ENCODE data around the gene MACF1. TPM values are rescaled to one million over a fixed set of nuclear protein-coding genes. Genes with fewer than 3 reads are reported as not detected.
A peak's percentile ranks its signal among the peaks of the same experiment; 100 is the strongest.

The MACF1 gene
- total and polyA plus RNA-seq, 2 of the 13 experiments (the other 11 are each of a cell fraction or from before 2014, with no cell fraction given), result 36.7 to 65.4 TPM

- no peak for TF ChIP-seq SNAPC4 (CRISPR knock-in tag; IDR thresholded peaks at IDR 0.05)
- no peak; the same call in 1 of the 2 replicates for TF ChIP-seq GFI1 (CRISPR knock-in tag; IDR thresholded peaks at IDR 0.05; ENCODE audit: borderline replicate concordance)
- peak; percentile 44; the same call in 1 of the 2 replicates for TF ChIP-seq DMAP1 (CRISPR knock-in tag; IDR thresholded peaks at IDR 0.05)
- no peak for TF ChIP-seq FOXK1 (CRISPR knock-in tag; IDR thresholded peaks at IDR 0.05; ENCODE audit: borderline replicate concordance, low read depth)
- no peak for TF ChIP-seq JUN (CRISPR knock-in tag; IDR thresholded peaks at IDR 0.05)
- no peak for TF ChIP-seq SYNCRIP (IDR thresholded peaks at IDR 0.05; ENCODE audit: insufficient read depth, low read depth, low read length)
- TF ChIP-seq EZH2 (conservative IDR thresholded peaks at IDR 0.05; ENCODE audit: low read depth, low read length), result no peak
- no peak for TF ChIP-seq ZKSCAN8 (CRISPR knock-in tag; IDR thresholded peaks at IDR 0.05; ENCODE audit: borderline replicate concordance)
- no peak for TF ChIP-seq NKX3-1 (CRISPR knock-in tag; IDR thresholded peaks at IDR 0.05)
- no peak for TF ChIP-seq ZFP37 (CRISPR knock-in tag; IDR thresholded peaks at IDR 0.05; ENCODE audit: borderline replicate concordance)
- no peak for TF ChIP-seq ZNF256 (CRISPR knock-in tag; conservative IDR thresholded peaks at IDR 0.05)
- no peak for TF ChIP-seq TBX3 (IDR thresholded peaks at IDR 0.05; ENCODE audit: borderline replicate concordance)
- TF ChIP-seq POLR2AphosphoS2 (IDR thresholded peaks at IDR 0.05; ENCODE audit: low read depth, low read length), result no peak
- TF ChIP-seq AGO2 (optimal IDR thresholded peaks at IDR 0.05; ENCODE audit: low read depth, low read length), result peak; percentile 21
- TF ChIP-seq MAFF (IDR thresholded peaks at IDR 0.05; ENCODE audit: low read depth, low read length), result no peak
- TF ChIP-seq ZNF724P (CRISPR knock-in tag; IDR thresholded peaks at IDR 0.05; ENCODE audit: borderline replicate concordance), result no peak
- TF ChIP-seq HNRNPUL1 (IDR thresholded peaks at IDR 0.05; ENCODE audit: low read depth, low read length), result no peak
- no peak for TF ChIP-seq ZNF224 (CRISPR knock-in tag; IDR thresholded peaks at IDR 0.05)
- TF ChIP-seq MTERF4 (CRISPR knock-in tag; IDR thresholded peaks at IDR 0.05), result no peak
- TF ChIP-seq SP5 (CRISPR knock-in tag; IDR thresholded peaks at IDR 0.05; ENCODE audit: borderline replicate concordance, low read depth), result no peak
- TF ChIP-seq SIX1 (CRISPR knock-in tag; IDR thresholded peaks at IDR 0.05; ENCODE audit: borderline replicate concordance), result no peak
- no peak for TF ChIP-seq TERF1 (CRISPR knock-in tag; IDR thresholded peaks at IDR 0.05)
- TF ChIP-seq U2AF2 (IDR thresholded peaks at IDR 0.05; ENCODE audit: low read depth, low read length), result no peak
- no peak for TF ChIP-seq CBX5 (CRISPR knock-in tag; IDR thresholded peaks at IDR 0.05; ENCODE audit: borderline replicate concordance)
- TF ChIP-seq PCBP1 (IDR thresholded peaks at IDR 0.05; ENCODE audit: borderline replicate concordance, low read depth, low read length), result no peak
These were observed 203.6 kb downstream of the MACF1 start (continued) for GRCh38 chr1:39407896-39408640.

Data from HepG2 (cell line).